Measurements from ENCODE around the gene SIGLEC14.
A peak's percentile ranks its signal among the peaks of the same experiment; 100 is the strongest.
"Not testable (repeated sequence)": the region's sequence is repeated elsewhere in the genome, so short reads cannot be mapped to it uniquely, and the experiment has no call there.

Gene SIGLEC14

DNA sequence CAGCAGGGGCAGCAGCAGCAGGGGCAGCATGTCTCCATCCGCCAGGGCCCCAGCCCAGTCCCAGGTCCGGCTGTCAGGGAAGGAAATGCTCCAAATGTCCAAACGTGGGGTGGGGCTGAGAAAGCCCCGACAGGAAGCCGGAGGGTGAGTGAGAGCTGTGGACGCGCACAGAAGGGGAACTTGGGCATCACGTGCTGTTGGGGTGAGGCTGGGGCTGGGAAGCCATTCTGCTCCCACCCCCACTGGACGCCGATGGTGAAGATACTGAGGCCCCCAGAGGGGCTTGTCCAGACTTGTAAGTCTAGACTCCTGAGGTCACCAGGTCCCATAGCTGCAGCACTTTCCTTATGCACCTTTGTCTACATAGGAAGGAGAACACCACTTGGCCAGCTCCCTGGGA is at the start of gene SIGLEC14:
SIGLEC14 (minus strand) TSS at position 96 of the 400 bp plus-strand sequence; CDS start at position 30, 66 bp downstream.
- H3K4me1 ChIP-seq (ENCODE audit: control insufficient read depth, insufficient read depth, low read length); H3K9ac ChIP-seq (ENCODE audit: low read depth, low read length); H3K36me3 ChIP-seq (ENCODE audit: control insufficient read depth, insufficient read depth, low read length); H3K27me3 ChIP-seq (ENCODE audit: control insufficient read depth, insufficient read depth, low read length); H3K4me3 ChIP-seq (ENCODE audit: low read depth, low read length); H3K9me3 ChIP-seq (ENCODE audit: control insufficient read depth, insufficient read depth, low read length): not testable (repeated sequence)

GRCh38 chr19:51695702-51696315 is 49.2 kb upstream of the SIGLEC14 start:
- H3K9me3 ChIP-seq (ENCODE audit: control insufficient read depth, insufficient read depth, low read length) = no peaks in the 10 kb centered on the region
- H3K4me3 ChIP-seq (ENCODE audit: low read depth, low read length) = no peak overlapping the region
- H3K4me1 ChIP-seq (ENCODE audit: control insufficient read depth, insufficient read depth, low read length) = peaks cover 6% of the 10 kb centered on the region
- no peaks in the 10 kb centered on the region for H3K36me3 ChIP-seq (ENCODE audit: control insufficient read depth, insufficient read depth, low read length)
- no peak overlapping the region for H3K9ac ChIP-seq (ENCODE audit: low read depth, low read length)
- H3K27me3 ChIP-seq (ENCODE audit: control insufficient read depth, insufficient read depth, low read length) = no peaks in the 10 kb centered on the region

- H3K9me3 ChIP-seq (ENCODE audit: control insufficient read depth, insufficient read depth, low read length) = no peaks in the 10 kb centered on the region
- H3K36me3 ChIP-seq (ENCODE audit: control insufficient read depth, insufficient read depth, low read length) = no peaks in the 10 kb centered on the region
- H3K27me3 ChIP-seq (ENCODE audit: control insufficient read depth, insufficient read depth, low read length) = no peaks in the 10 kb centered on the region
- H3K4me3 ChIP-seq (ENCODE audit: low read depth, low read length) = no peak overlapping the region
- no peak overlapping the region for H3K9ac ChIP-seq (ENCODE audit: low read depth, low read length)
- H3K4me1 ChIP-seq (ENCODE audit: control insufficient read depth, insufficient read depth, low read length) = peaks cover 6% of the 10 kb centered on the region
Measured at GRCh38 chr19:51695088-51695487, 48.5 kb upstream of the SIGLEC14 start.

GRCh38 chr19:51694318-51695085 is 47.9 kb upstream of the SIGLEC14 start:
- H3K4me1 ChIP-seq (ENCODE audit: control insufficient read depth, insufficient read depth, low read length) = peaks cover 6% of the 10 kb centered on the region
- H3K9ac ChIP-seq (ENCODE audit: low read depth, low read length) = no peak overlapping the region
- no peaks in the 10 kb centered on the region for H3K27me3 ChIP-seq (ENCODE audit: control insufficient read depth, insufficient read depth, low read length)
- no peaks in the 10 kb centered on the region for H3K9me3 ChIP-seq (ENCODE audit: control insufficient read depth, insufficient read depth, low read length)
- no peaks in the 10 kb centered on the region for H3K36me3 ChIP-seq (ENCODE audit: control insufficient read depth, insufficient read depth, low read length)
- H3K4me3 ChIP-seq (ENCODE audit: low read depth, low read length) = no peak overlapping the region

DNA sequence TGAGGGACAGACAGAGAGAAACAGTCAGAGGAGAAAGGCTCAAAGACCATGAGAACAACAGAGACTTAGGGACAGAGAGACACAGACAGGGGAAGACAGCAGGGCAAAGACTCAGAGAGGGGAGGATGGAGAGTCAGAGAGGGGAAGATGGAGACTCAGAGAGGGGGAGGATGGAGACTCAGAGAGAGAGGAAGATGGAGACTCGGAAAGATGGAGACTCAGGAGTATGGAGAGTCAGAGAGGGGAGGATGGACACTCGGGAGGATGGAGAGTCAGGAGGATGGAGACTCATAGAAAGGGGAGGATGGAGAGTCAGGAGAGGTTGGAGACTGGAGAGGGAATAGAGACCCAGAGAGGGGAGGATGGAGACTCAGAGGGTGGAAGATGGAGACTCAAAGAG is 47.2 kb upstream of the SIGLEC14 start:
- Histone ChIP-seq H3K4me1 (ENCODE audit: control insufficient read depth, insufficient read depth, low read length) (peaks cover 6% of the 10 kb centered on the region), H3K9me3 (ENCODE audit: control insufficient read depth, insufficient read depth, low read length) (no peaks in the 10 kb centered on the region), H3K27me3 (ENCODE audit: control insufficient read depth, insufficient read depth, low read length) (no peaks in the 10 kb centered on the region), H3K9ac (ENCODE audit: low read depth, low read length) (no peak overlapping the region), H3K4me3 (ENCODE audit: low read depth, low read length) (no peak overlapping the region), H3K36me3 (ENCODE audit: control insufficient read depth, insufficient read depth, low read length) (no peaks in the 10 kb centered on the region)

- Histone ChIP-seq H3K36me3 (ENCODE audit: control insufficient read depth, insufficient read depth, low read length) (no peaks in the 10 kb centered on the region), H3K4me1 (ENCODE audit: control insufficient read depth, insufficient read depth, low read length) (peaks cover 6% of the 10 kb centered on the region), H3K4me3 (ENCODE audit: low read depth, low read length) (no peak within 1 kb of the TSS), H3K27me3 (ENCODE audit: control insufficient read depth, insufficient read depth, low read length) (no peaks in the 10 kb centered on the region), H3K9me3 (ENCODE audit: control insufficient read depth, insufficient read depth, low read length) (no peaks in the 10 kb centered on the region), H3K9ac (ENCODE audit: low read depth, low read length) (no peak within 1 kb of the TSS)
Measured at GRCh38 chr19:51693260-51693659, 46.6 kb upstream of the SIGLEC14 start, which contains the start of gene SPACA6. TSS of gene SPACA6 (plus strand) at chr19:51693330. CDS start at chr19:51693527, 197 bp downstream.

- Histone ChIP-seq H3K9ac (ENCODE audit: low read depth, low read length) (no peak overlapping the region), H3K27me3 (ENCODE audit: control insufficient read depth, insufficient read depth, low read length) (no peaks in the 10 kb centered on the region), H3K9me3 (ENCODE audit: control insufficient read depth, insufficient read depth, low read length) (no peaks in the 10 kb centered on the region), H3K4me1 (ENCODE audit: control insufficient read depth, insufficient read depth, low read length) (peaks cover 8% of the 10 kb centered on the region), H3K36me3 (ENCODE audit: control insufficient read depth, insufficient read depth, low read length) (no peaks in the 10 kb centered on the region), H3K4me3 (ENCODE audit: low read depth, low read length) (no peak overlapping the region)
Measured at GRCh38 chr19:51692468-51692867, 45.8 kb upstream of the SIGLEC14 start.

- H3K36me3 ChIP-seq (ENCODE audit: control insufficient read depth, insufficient read depth, low read length) = no peaks in the 10 kb centered on the region
- no peak overlapping the region for H3K9ac ChIP-seq (ENCODE audit: low read depth, low read length)
- peak overlapping the region; percentile 82 for H3K4me3 ChIP-seq (ENCODE audit: low read depth, low read length)
- no peaks in the 10 kb centered on the region for H3K9me3 ChIP-seq (ENCODE audit: control insufficient read depth, insufficient read depth, low read length)
- H3K27me3 ChIP-seq (ENCODE audit: control insufficient read depth, insufficient read depth, low read length) = no peaks in the 10 kb centered on the region
- H3K4me1 ChIP-seq (ENCODE audit: control insufficient read depth, insufficient read depth, low read length) = peaks cover 10% of the 10 kb centered on the region
Measured at GRCh38 chr19:51691584-51692428, 45.2 kb upstream of the SIGLEC14 start.

- Histone ChIP-seq H3K9me3 (ENCODE audit: control insufficient read depth, insufficient read depth, low read length) (no peaks in the 10 kb centered on the region), H3K9ac (ENCODE audit: low read depth, low read length) (no peak overlapping the region), H3K36me3 (ENCODE audit: control insufficient read depth, insufficient read depth, low read length) (no peaks in the 10 kb centered on the region), H3K4me3 (ENCODE audit: low read depth, low read length) (peak overlapping the region; percentile 82), H3K27me3 (ENCODE audit: control insufficient read depth, insufficient read depth, low read length) (no peaks in the 10 kb centered on the region), H3K4me1 (ENCODE audit: control insufficient read depth, insufficient read depth, low read length) (peaks cover 10% of the 10 kb centered on the region)
Measured at GRCh38 chr19:51691074-51691583, 44.5 kb upstream of the SIGLEC14 start.

DNA sequence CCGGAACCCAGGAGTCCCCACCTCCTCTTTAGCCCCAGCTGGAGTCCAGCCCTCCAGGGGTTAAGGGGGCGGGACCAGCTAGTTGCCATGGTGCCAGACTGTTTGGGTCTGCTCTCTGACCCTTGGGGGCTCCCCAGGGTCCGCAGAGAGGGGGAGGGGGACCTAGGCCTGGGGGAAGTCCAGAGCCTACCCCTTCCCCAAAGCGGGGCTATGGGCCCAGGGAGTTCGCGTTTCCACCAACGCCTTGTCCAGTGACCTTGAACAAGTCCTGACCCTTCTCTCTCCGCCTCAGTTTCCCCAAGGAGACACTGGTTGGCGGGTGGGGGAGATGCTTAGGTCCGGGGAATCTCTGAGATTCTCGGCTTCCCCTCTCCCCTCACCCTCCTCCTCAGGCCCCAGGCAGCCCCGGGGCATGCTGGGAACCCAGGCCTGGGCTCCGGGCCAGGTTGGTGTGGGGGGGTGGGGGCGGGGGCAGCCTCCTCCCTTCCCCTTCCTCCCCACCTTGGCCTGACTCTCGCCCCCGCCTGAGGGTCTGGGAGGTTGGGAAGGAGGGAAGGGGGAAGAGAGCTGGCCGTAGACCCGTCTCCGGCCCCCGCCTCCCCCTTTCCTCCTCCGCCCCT is 43.9 kb upstream of the SIGLEC14 start:
- H3K9ac ChIP-seq (ENCODE audit: low read depth, low read length) = no peak overlapping the region
- peak overlapping the region; percentile 82 for H3K4me3 ChIP-seq (ENCODE audit: low read depth, low read length)

GRCh38 chr19:51689751-51690453 is 43.3 kb upstream of the SIGLEC14 start:
- H3K4me3 ChIP-seq (ENCODE audit: low read depth, low read length) = peak overlapping the region; percentile 82
- H3K36me3 ChIP-seq (ENCODE audit: control insufficient read depth, insufficient read depth, low read length) = no peaks in the 10 kb centered on the region
- no peaks in the 10 kb centered on the region for H3K27me3 ChIP-seq (ENCODE audit: control insufficient read depth, insufficient read depth, low read length)
- no peak overlapping the region for H3K9ac ChIP-seq (ENCODE audit: low read depth, low read length)
- H3K9me3 ChIP-seq (ENCODE audit: control insufficient read depth, insufficient read depth, low read length) = no peaks in the 10 kb centered on the region
- peaks cover 10% of the 10 kb centered on the region for H3K4me1 ChIP-seq (ENCODE audit: control insufficient read depth, insufficient read depth, low read length)

More for the DNA sequence above, 43.9 kb upstream of the SIGLEC14 start:
- H3K4me1 ChIP-seq (ENCODE audit: control insufficient read depth, insufficient read depth, low read length) = peaks cover 10% of the 10 kb centered on the region
- no peaks in the 10 kb centered on the region for H3K9me3 ChIP-seq (ENCODE audit: control insufficient read depth, insufficient read depth, low read length)
- no peaks in the 10 kb centered on the region for H3K27me3 ChIP-seq (ENCODE audit: control insufficient read depth, insufficient read depth, low read length)
- H3K36me3 ChIP-seq (ENCODE audit: control insufficient read depth, insufficient read depth, low read length) = no peaks in the 10 kb centered on the region

Data from iPS-15b (cell line).